Tibial nerve (tissue), 3 donors: ENCODE measurements around the gene RPS6KA6.

ENCODE experiments used
- CTCF ChIP-seq, 5 experiments: fragments of 200-600 bp in 3 of 5; fragments of 450-650 bp in 2 of 5; sonication (generic) in 3 of 5; IDR thresholded peaks; one replicate each; pipeline ENCODE4 v1.5.1; 2016 to 2019; ENCODE audit warnings: antibody characterized with exemption in 5 of 5, mild to moderate bottlenecking in 3 of 5, moderate library complexity in 2 of 5
- POLR2A ChIP-seq, 2 donors: fragments of 450-650 bp; IDR thresholded peaks; one replicate each; pipeline ENCODE4 v1.6.1; 2017; ENCODE audit warnings: antibody characterized with exemption in 2 of 2, mild to moderate bottlenecking in 2 of 2, moderate library complexity in 2 of 2

- no peak for TF ChIP-seq CTCF (IDR thresholded peaks at IDR 0.05)
- no peak for TF ChIP-seq POLR2A (IDR thresholded peaks at IDR 0.05)
Measured at GRCh38 chrX:84186603-84187532, 1.1 kb downstream of the RPS6KA6 start.
